HFFc6 (cell line): ENCODE data around the gene TLR7. TPM values are rescaled to one million over a fixed set of nuclear protein-coding genes. Genes with fewer than 3 reads are reported as not detected.

Source experiments
- DNase-seq: peaks from one replicate; pipeline ENCODE4 v3.0.0-alpha.2; 2018
- H3K27ac Mint-ChIP-seq: 2 replicates; pipeline ENCODE4 v1.8.0; 2020; ENCODE audit warnings: mild to moderate bottlenecking, mixed read lengths
- H3K27me3 Mint-ChIP-seq: 2 replicates; pipeline ENCODE4 v1.8.0; 2021; ENCODE audit warnings: mild to moderate bottlenecking, moderate library complexity, mixed read lengths; ENCODE audit not compliant: insufficient read depth
- H3K36me3 Mint-ChIP-seq: 2 replicates; pipeline ENCODE4 v1.8.0; 2021; ENCODE audit warnings: low read depth, mixed read lengths
- H3K4me1 Mint-ChIP-seq: 2 replicates; pipeline ENCODE4 v1.8.0; 2020; ENCODE audit warnings: low read depth, mixed read lengths
- H3K4me3 Mint-ChIP-seq: 2 replicates; pipeline ENCODE4 v1.8.0; 2020; ENCODE audit warnings: mild to moderate bottlenecking, moderate library complexity, mixed read lengths
- H3K9me3 Mint-ChIP-seq: 2 replicates; pipeline ENCODE4 v1.8.0; 2020; ENCODE audit warnings: mild to moderate bottlenecking, mixed read lengths
- total RNA-seq, 6 experiments: library from RNA; stranded (reverse); fragmentation: NEBNext Ultra II Directional; extraction: Animal tissue kit (Norgen Biotek cat#: 25700); gene quantifications; 2 replicates in 1 of 6; 3 replicates in 5 of 6; pipeline ENCODE4 v1.2.3, GENCODE V29; 2021
- TF ChIP-seq, protein P1 (sequence below): fragments of 200-600 bp; sonication (generic); IDR thresholded peaks from 2 replicates; pipeline ENCODE4 v1.5.0; 2021; ENCODE audit warnings: antibody characterized with exemption, mild to moderate bottlenecking

The TLR7 gene
- total RNA-seq, 6 experiments from 2014 or later = not detected

- no peak for DNase-seq
- no peaks in the 10 kb centered on the region for H3K4me1 Mint-ChIP-seq
- H3K36me3 Mint-ChIP-seq = no peaks in the 10 kb centered on the region
- no peak overlapping the region for H3K27ac Mint-ChIP-seq
- H3K4me3 Mint-ChIP-seq = no peak overlapping the region
- TF ChIP-seq, protein P1, sequence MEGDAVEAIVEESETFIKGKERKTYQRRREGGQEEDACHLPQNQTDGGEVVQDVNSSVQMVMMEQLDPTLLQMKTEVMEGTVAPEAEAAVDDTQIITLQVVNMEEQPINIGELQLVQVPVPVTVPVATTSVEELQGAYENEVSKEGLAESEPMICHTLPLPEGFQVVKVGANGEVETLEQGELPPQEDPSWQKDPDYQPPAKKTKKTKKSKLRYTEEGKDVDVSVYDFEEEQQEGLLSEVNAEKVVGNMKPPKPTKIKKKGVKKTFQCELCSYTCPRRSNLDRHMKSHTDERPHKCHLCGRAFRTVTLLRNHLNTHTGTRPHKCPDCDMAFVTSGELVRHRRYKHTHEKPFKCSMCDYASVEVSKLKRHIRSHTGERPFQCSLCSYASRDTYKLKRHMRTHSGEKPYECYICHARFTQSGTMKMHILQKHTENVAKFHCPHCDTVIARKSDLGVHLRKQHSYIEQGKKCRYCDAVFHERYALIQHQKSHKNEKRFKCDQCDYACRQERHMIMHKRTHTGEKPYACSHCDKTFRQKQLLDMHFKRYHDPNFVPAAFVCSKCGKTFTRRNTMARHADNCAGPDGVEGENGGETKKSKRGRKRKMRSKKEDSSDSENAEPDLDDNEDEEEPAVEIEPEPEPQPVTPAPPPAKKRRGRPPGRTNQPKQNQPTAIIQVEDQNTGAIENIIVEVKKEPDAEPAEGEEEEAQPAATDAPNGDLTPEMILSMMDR = no peak
- no peaks in the 10 kb centered on the region for H3K9me3 Mint-ChIP-seq
- H3K27me3 Mint-ChIP-seq = peaks cover 6% of the 10 kb centered on the region
Measured at GRCh38 chrX:12867685-12868084, 813 bp downstream of the TLR7 start.

DNA sequence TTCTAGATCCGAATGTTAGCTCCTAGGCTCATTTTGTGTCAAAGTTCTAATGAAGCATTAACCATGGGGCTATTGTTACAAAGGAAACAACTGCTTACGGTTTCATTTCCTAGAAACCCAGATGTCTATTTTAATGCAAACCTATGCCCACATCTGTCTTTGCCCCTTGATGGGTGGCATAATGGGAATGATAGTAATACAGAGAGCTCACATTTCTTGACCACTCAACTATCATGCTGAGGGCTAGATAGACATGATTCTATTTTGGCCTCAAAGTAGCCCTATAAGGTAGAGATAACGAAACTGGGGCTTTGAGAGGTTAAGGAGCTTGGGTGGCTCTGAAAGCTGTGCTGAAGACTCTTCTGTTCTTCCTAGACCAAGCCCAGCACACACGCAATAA, 1.9 kb downstream of the TLR7 start:
- Mint-ChIP-seq H3K4me3 (no peak overlapping the region), H3K36me3 (no peaks in the 10 kb centered on the region), H3K9me3 (no peaks in the 10 kb centered on the region), H3K4me1 (no peaks in the 10 kb centered on the region), H3K27me3 (peaks cover 6% of the 10 kb centered on the region), H3K27ac (no peak overlapping the region)
- TF ChIP-seq, protein P1 = no peak
- DNase-seq = no peak

GRCh38 chrX:12871257-12871656, 4.4 kb downstream of the TLR7 start:
- Mint-ChIP-seq H3K4me1 (no peaks in the 10 kb centered on the region), H3K27me3 (peaks cover 6% of the 10 kb centered on the region), H3K9me3 (no peaks in the 10 kb centered on the region), H3K36me3 (no peaks in the 10 kb centered on the region), H3K27ac (no peak overlapping the region), H3K4me3 (no peak overlapping the region)
- TF ChIP-seq, protein P1 = no peak
- DNase-seq = no peak

DNA sequence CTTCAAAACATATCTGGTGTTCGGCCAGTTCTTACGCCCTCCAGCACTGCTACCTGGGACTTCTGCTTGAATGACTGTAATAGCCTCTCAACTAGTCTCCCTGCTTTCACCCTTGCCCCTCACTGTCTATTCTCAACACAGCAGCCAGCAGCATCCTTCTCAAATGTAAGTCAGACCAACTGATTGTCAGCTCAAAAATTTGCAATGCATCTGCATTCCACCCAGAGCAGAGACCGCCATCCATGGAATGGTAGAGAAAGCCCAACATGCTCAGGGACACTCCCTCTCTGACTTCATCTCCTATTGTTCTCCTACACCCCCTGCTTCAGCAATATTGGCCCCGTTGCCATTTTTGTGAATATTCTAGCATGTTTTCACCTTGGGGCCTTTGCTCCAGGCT, 5.9 kb downstream of the TLR7 start:
- no peaks in the 10 kb centered on the region for H3K9me3 Mint-ChIP-seq
- peaks cover 6% of the 10 kb centered on the region for H3K27me3 Mint-ChIP-seq
- no peaks in the 10 kb centered on the region for H3K4me1 Mint-ChIP-seq
- no peak for DNase-seq
- no peaks in the 10 kb centered on the region for H3K36me3 Mint-ChIP-seq
- H3K27ac Mint-ChIP-seq = no peak overlapping the region
- TF ChIP-seq, protein P1 = no peak
- H3K4me3 Mint-ChIP-seq = no peak overlapping the region

GRCh38 chrX:12874581-12874980, 7.7 kb downstream of the TLR7 start:
- Mint-ChIP-seq H3K4me1 (no peaks in the 10 kb centered on the region), H3K9me3 (no peaks in the 10 kb centered on the region), H3K4me3 (no peak overlapping the region), H3K36me3 (no peaks in the 10 kb centered on the region), H3K27me3 (peaks cover 4% of the 10 kb centered on the region), H3K27ac (no peak overlapping the region)
- TF ChIP-seq, protein P1 = no peak
- DNase-seq = no peak

- no peaks in the 10 kb centered on the region for H3K4me1 Mint-ChIP-seq
- no peaks in the 10 kb centered on the region for H3K9me3 Mint-ChIP-seq
- peaks cover 5% of the 10 kb centered on the region for H3K27me3 Mint-ChIP-seq
- TF ChIP-seq, protein P1 = no peak
- no peaks in the 10 kb centered on the region for H3K36me3 Mint-ChIP-seq
- DNase-seq = no peak
- no peak overlapping the region for H3K4me3 Mint-ChIP-seq
- no peak overlapping the region for H3K27ac Mint-ChIP-seq
Measured at GRCh38 chrX:12877386-12877785, 10.5 kb downstream of the TLR7 start.
